Endothelial cell of umbilical vein (primary cell): ENCODE results near the gene CSF2.

Experiments
- CTCF ChIP-seq, 2 donors: IDR thresholded peaks; 1 replicate in 1 of 2; 2 replicates in 1 of 2; pipeline ENCODE4 v1.5.1; 2011; ENCODE audit warnings: low read length in 2 of 2, mild to moderate bottlenecking in 2 of 2, moderate library complexity in 2 of 2, control low read depth in 1 of 2, inconsistent platforms in 1 of 2, low read depth in 1 of 2; ENCODE audit not compliant: insufficient read depth in 1 of 2; ENCODE audit errors: extremely low read depth in 1 of 2
- EZH2 ChIP-seq: IDR thresholded peaks from 2 replicates; pipeline ENCODE4 v1.6.1; 2012; ENCODE audit warnings: borderline replicate concordance, low read depth, mild to moderate bottlenecking, moderate library complexity, low read length, inconsistent platforms; ENCODE audit not compliant: severe bottlenecking
- FOS ChIP-seq: IDR thresholded peaks from 2 replicates; pipeline ENCODE4 v1.6.1; 2011; ENCODE audit warnings: mild to moderate bottlenecking, low read length, moderate library complexity, borderline replicate concordance; ENCODE audit not compliant: insufficient read depth
- GATA2 ChIP-seq: IDR thresholded peaks from 2 replicates; pipeline ENCODE4 v1.7.0; 2011; ENCODE audit warnings: low read depth, mild to moderate bottlenecking, moderate library complexity, mixed read lengths, low read length; ENCODE audit not compliant: insufficient read length, insufficient read depth
- JUN ChIP-seq: IDR thresholded peaks from 2 replicates; pipeline ENCODE4 v1.6.1; 2011; ENCODE audit warnings: borderline replicate concordance, low read depth; ENCODE audit not compliant: insufficient read length, insufficient read depth
- MAX ChIP-seq: IDR thresholded peaks from 2 replicates; pipeline ENCODE4 v1.6.1; 2011; ENCODE audit not compliant: insufficient read depth, insufficient read length
- MYC ChIP-seq: IDR thresholded peaks from one replicate; pipeline ENCODE4 v1.6.1; 2011; ENCODE audit warnings: mild to moderate bottlenecking, low read depth, low read length
- POLR2A ChIP-seq: IDR thresholded peaks from 2 replicates; pipeline ENCODE4 v1.6.1; 2012; ENCODE audit warnings: low read depth, mild to moderate bottlenecking, control low read depth, low read length
- POLR2AphosphoS5 ChIP-seq: IDR thresholded peaks from 2 replicates; pipeline ENCODE4 v1.6.1; 2012; ENCODE audit warnings: low read depth, mild to moderate bottlenecking, control low read depth, low read length, moderate library complexity; ENCODE audit not compliant: insufficient read depth

- TF ChIP-seq FOS, result no peak
- TF ChIP-seq EZH2, result no peak
- no peak for TF ChIP-seq CTCF (IDR thresholded peaks at IDR 0.05; ENCODE audit: extremely low read depth in 1 of 2, insufficient read depth in 1 of 2, low read depth in 1 of 2, low read length in 2 of 2)
- TF ChIP-seq POLR2A, result no peak
- TF ChIP-seq MAX, result no peak
- TF ChIP-seq POLR2AphosphoS5, result no peak
- no peak for TF ChIP-seq JUN
- no peak for TF ChIP-seq MYC
- TF ChIP-seq GATA2, result no peak
Observed at GRCh38 chr5:132087661-132088060, 14.1 kb downstream of the CSF2 start.
